ENCODE measurements around the gene FBXL13.
"Not testable (repeated sequence)": the region's sequence is repeated elsewhere in the genome, so short reads cannot be mapped to it uniquely, and the experiment has no call there.

The FBXL13 gene

DNA sequence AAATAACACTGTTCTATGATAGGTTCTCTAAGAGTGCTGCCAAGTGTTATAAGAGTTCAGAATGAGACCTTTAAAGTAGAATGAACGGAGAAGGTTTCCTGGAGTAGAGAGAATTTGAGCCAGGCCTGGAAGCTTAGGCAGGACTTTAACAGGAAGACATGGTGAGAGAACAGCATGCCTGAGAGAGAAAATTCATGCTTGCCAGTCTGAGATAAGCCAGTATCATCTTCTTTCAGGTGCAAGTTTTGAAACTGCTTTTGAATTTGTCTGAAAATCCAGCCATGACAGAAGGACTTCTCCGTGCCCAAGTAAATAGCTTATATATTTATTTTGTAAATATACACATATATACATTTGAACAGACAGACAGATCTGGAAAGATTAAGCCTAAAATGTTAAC, 22.4 kb upstream of the FBXL13 start:
- Mint-ChIP-seq H3K27ac (no peak overlapping the region), H3K4me1 (ENCODE audit: low read depth) (peaks cover 2% of the 10 kb centered on the region), H3K4me3 (no peak overlapping the region), H3K27me3 (ENCODE audit: low read depth) (no peaks in the 10 kb centered on the region), H3K36me3 (ENCODE audit: low read depth) (peaks cover 21% of the 10 kb centered on the region), H3K9me3 (no peaks in the 10 kb centered on the region)

DNA sequence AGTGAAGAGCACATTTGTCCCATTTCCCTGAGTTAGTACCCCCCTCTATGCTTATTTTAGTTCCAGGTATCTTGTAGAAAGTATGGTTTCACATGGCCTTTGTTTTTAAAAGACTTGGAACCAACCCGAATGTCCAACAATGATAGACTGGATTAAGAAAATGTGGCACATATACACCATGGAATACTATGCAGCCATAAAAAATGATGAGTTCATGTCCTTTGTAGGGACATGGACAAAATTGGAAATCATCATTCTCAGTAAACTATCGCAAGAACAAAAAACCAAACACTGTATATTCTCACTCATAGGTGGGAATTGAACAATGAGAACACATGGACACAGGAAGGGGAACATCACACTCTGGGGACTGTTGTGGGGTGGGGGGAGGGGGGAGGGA, 21.0 kb upstream of the FBXL13 start:
- peaks cover 24% of the 10 kb centered on the region for H3K36me3 Mint-ChIP-seq (ENCODE audit: low read depth)
- not testable (repeated sequence) for H3K27me3 Mint-ChIP-seq (ENCODE audit: low read depth); H3K9me3 Mint-ChIP-seq; H3K4me1 Mint-ChIP-seq (ENCODE audit: low read depth); H3K4me3 Mint-ChIP-seq; H3K27ac Mint-ChIP-seq

DNA sequence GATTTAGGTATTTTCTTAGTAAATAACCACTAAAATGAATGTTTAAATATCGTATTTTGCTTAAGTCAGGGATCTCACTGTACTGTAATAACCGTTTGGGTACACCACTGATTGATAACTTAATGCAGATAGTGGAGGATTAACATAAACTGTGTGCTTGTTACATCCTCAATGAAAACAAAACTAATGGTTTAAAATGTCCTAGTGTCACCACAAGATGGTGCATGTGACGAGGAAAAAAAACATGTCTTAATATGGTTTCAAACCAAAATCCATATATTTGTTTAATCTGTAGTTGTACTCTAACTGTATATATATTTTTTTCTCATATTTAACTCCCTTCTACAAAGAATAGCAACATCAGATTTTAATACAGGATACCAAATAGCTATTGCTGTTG, 19.5 kb upstream of the FBXL13 start:
- H3K27me3 Mint-ChIP-seq (ENCODE audit: low read depth), result no peaks in the 10 kb centered on the region
- H3K4me1 Mint-ChIP-seq (ENCODE audit: low read depth), result peaks cover 3% of the 10 kb centered on the region
- H3K4me3 Mint-ChIP-seq, result no peak overlapping the region
- H3K9me3 Mint-ChIP-seq, result no peaks in the 10 kb centered on the region
- H3K36me3 Mint-ChIP-seq (ENCODE audit: low read depth), result peaks cover 30% of the 10 kb centered on the region
- H3K27ac Mint-ChIP-seq, result no peak overlapping the region

DNA sequence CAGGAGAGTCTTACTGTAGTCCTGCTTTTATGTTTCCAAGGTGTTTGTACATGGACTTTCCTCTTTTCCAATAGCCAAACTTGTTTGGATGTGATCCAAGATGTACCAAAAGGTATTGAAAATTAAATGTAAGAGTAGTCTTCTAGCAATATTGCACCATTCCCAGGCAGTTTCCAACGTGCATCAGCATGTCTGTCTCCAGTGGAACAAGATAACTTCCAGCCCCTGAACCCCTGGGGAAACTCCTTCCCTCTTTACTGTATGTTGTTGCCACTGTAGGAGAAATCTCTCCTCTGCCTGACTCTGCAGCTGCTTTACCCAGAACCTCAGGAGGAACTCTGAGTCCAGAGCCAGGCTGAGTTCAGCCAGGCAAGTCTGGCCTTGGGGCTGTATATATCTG, 18.8 kb upstream of the FBXL13 start:
- Mint-ChIP-seq H3K4me3 (no peak overlapping the region), H3K27ac (no peak overlapping the region), H3K4me1 (ENCODE audit: low read depth) (peaks cover 3% of the 10 kb centered on the region), H3K27me3 (ENCODE audit: low read depth) (no peaks in the 10 kb centered on the region), H3K36me3 (ENCODE audit: low read depth) (peaks cover 33% of the 10 kb centered on the region), H3K9me3 (no peaks in the 10 kb centered on the region)

DNA sequence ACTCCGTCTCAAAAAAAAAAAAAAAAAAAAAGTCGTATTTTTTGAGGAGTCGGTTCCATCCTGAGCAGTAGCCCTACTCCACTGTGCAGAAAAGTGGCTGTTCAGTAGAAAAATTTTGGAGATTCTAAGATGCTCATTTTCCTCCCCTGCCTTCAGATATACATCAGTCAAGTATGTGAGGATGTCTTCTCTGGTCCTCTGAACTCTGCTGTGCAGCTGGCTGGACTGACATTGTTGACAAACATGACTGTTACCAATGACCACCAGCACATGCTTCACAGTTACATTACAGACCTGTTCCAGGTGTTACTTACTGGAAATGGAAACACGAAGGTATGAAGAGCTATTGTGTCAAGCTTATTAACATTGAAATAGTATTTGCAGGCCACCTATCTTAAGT, 17.7 kb upstream of the FBXL13 start:
- not testable (repeated sequence) for H3K4me3 Mint-ChIP-seq; H3K9me3 Mint-ChIP-seq; H3K4me1 Mint-ChIP-seq (ENCODE audit: low read depth); H3K27me3 Mint-ChIP-seq (ENCODE audit: low read depth); H3K27ac Mint-ChIP-seq
- H3K36me3 Mint-ChIP-seq (ENCODE audit: low read depth), result peaks cover 30% of the 10 kb centered on the region

DNA sequence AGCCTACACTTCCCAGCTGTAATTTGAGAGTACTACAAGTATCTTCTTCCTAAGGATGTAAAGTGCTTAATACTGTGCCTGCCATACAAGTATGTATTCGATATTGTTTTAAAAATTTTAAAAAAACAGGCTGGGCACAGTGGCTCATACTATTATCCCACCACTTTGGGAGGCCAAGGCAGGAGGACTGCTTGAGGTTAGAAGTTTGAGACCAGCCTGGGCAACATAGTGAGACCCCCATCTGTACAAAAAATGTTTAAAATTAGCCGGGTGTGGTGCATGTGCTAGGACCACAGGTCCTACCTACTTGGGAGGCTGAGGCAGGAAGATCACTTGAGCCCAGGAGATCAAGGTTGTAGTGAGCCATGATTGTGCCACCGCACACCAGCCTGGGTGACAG, 8.6 kb upstream of the FBXL13 start:
- no peak overlapping the region for H3K4me3 Mint-ChIP-seq
- H3K27ac Mint-ChIP-seq, result no peak overlapping the region
- H3K27me3 Mint-ChIP-seq (ENCODE audit: low read depth), result no peaks in the 10 kb centered on the region
- no peaks in the 10 kb centered on the region for H3K9me3 Mint-ChIP-seq
- H3K36me3 Mint-ChIP-seq (ENCODE audit: low read depth), result peaks cover 9% of the 10 kb centered on the region
- H3K4me1 Mint-ChIP-seq (ENCODE audit: low read depth), result peaks cover 11% of the 10 kb centered on the region

DNA sequence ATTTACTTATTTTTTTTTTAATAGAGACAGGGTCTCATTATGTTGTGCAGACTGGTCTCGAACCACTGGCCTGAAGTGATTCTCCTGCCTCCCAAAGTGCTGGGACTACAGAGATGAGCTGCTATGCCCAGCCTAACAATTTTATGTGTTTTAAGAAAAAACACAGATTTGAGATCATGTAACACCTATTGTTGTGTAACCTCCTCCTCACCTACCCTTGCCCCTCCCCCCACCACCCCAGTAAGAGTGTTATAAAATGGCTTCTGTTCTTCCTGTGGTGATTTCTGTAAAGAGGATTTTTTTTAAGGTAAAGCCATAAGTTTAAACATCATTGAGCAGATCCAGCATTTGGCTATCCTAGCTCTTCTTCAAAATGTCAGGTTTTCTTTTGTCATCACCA, 7.9 kb upstream of the FBXL13 start:
- H3K27ac Mint-ChIP-seq, result no peak overlapping the region
- H3K4me3 Mint-ChIP-seq, result no peak overlapping the region

DNA sequence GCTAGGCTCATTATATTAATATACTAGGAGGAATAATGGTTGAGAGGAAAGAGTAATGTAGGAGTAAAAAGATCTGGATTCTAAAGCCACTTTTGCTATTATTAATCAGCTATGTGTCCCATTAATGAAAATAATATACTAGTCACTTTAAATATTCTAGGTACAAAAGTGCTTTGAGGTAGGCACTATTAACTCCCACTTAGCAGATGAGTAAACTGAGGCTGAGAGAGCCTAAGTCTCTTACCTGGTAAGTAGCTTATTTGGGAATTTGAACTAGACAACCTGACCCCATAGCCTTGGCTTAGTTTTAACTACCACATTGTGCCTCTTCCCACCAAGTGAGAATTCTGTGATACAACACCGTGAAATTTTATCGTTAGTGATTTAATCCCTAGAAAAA, 6.3 kb upstream of the FBXL13 start:
- Mint-ChIP-seq H3K27ac (no peak overlapping the region), H3K36me3 (ENCODE audit: low read depth) (peaks cover 2% of the 10 kb centered on the region), H3K4me1 (ENCODE audit: low read depth) (peaks cover 15% of the 10 kb centered on the region), H3K27me3 (ENCODE audit: low read depth) (no peaks in the 10 kb centered on the region), H3K4me3 (no peak overlapping the region), H3K9me3 (no peaks in the 10 kb centered on the region)

More for the DNA sequence above, 7.9 kb upstream of the FBXL13 start:
- H3K36me3 Mint-ChIP-seq (ENCODE audit: low read depth), result peaks cover 8% of the 10 kb centered on the region
- H3K4me1 Mint-ChIP-seq (ENCODE audit: low read depth), result peaks cover 14% of the 10 kb centered on the region
- no peaks in the 10 kb centered on the region for H3K9me3 Mint-ChIP-seq
- H3K27me3 Mint-ChIP-seq (ENCODE audit: low read depth), result no peaks in the 10 kb centered on the region

DNA sequence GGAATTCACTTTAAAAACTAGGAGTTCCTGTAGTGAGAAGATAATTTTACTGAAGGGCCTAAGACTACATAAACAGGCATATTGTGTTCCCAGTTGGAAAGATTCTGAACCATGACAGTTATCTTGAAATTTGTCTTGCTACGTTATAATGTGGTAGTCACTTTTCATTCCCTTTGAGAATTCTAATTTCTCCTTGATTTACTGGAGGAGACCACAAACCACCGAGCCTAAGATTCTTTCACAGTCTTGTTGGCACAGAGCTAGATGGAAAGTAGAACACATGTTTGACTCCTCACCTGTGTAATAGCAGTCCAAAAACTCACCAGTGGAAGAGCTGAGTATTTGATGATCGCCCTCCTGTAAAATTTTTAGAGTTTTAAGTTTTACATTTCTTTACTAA, 5.2 kb upstream of the FBXL13 start:
- Mint-ChIP-seq H3K27ac (no peak overlapping the region), H3K36me3 (ENCODE audit: low read depth) (no peaks in the 10 kb centered on the region), H3K9me3 (no peaks in the 10 kb centered on the region), H3K4me3 (no peak overlapping the region), H3K4me1 (ENCODE audit: low read depth) (peaks cover 21% of the 10 kb centered on the region), H3K27me3 (ENCODE audit: low read depth) (no peaks in the 10 kb centered on the region)

DNA sequence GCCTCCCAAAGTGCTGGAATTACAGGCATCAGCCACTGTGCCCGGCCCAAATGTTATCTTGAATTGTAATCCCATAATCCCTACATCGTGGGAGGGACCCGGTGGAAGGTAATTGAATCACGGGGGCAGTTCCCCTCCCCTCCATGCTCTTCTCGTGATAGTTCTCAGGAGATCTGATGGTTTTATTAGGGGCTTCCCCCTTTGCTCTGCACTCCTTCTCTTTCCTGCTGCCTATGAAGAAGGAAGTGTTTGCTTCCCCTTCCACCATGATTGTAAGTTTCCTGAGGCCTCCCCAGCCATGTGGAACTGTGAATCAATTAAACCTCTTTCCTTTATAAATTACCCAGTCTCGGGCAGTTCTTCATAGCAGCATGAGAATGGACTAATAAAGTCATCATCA, 3.6 kb upstream of the FBXL13 start:
- H3K36me3 Mint-ChIP-seq (ENCODE audit: low read depth); H3K4me3 Mint-ChIP-seq; H3K27ac Mint-ChIP-seq; H3K27me3 Mint-ChIP-seq (ENCODE audit: low read depth); H3K9me3 Mint-ChIP-seq: not testable (repeated sequence)
- peaks cover 31% of the 10 kb centered on the region for H3K4me1 Mint-ChIP-seq (ENCODE audit: low read depth)

DNA sequence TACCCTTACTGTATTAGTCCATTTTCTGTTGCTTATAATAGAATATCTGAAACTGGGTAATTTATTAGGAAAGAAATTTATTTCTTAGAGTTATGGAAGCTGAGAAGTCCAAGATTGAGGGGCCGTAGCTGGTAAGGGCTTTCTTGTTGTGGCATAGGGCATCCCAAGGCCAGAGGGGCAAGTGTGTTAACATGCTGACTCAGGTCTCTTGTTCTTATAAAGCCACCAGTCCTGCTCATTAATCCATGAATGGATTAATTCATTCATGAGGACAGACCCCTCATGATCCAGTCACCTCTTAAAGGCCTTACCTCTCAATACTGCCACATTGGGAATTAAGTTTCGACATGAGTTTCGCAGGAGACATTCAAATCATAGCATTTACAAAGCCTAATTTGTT, 2.7 kb upstream of the FBXL13 start:
- H3K27me3 Mint-ChIP-seq (ENCODE audit: low read depth), result no peaks in the 10 kb centered on the region
- no peak overlapping the region for H3K4me3 Mint-ChIP-seq
- H3K4me1 Mint-ChIP-seq (ENCODE audit: low read depth), result peaks cover 27% of the 10 kb centered on the region
- H3K27ac Mint-ChIP-seq, result no peak overlapping the region
- no peaks in the 10 kb centered on the region for H3K9me3 Mint-ChIP-seq
- H3K36me3 Mint-ChIP-seq (ENCODE audit: low read depth), result no peaks in the 10 kb centered on the region

DNA sequence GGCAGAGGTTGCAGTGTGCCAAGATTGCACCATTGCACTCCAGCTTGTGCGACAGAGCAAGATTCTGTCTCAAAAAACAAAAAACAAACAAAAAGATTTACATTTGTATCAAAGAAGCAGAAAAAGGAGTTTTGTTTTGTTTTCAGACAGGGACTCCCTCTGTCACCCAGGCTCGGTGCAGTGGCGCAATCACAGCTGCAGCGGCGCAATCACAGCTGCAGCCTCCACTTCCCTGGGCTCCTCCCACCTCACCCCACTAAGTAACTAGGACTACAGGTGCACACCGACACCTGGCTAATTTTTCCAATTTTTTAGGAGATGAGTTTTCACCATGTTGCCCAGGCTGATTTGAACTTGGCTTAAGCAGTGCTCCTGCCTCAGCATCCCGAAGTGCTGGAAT, 2.2 kb upstream of the FBXL13 start:
- Mint-ChIP-seq H3K27ac (no peak overlapping the region), H3K4me1 (ENCODE audit: low read depth) (peaks cover 25% of the 10 kb centered on the region), H3K4me3 (no peak overlapping the region), H3K9me3 (no peaks in the 10 kb centered on the region), H3K27me3 (ENCODE audit: low read depth) (no peaks in the 10 kb centered on the region), H3K36me3 (ENCODE audit: low read depth) (no peaks in the 10 kb centered on the region)

DNA sequence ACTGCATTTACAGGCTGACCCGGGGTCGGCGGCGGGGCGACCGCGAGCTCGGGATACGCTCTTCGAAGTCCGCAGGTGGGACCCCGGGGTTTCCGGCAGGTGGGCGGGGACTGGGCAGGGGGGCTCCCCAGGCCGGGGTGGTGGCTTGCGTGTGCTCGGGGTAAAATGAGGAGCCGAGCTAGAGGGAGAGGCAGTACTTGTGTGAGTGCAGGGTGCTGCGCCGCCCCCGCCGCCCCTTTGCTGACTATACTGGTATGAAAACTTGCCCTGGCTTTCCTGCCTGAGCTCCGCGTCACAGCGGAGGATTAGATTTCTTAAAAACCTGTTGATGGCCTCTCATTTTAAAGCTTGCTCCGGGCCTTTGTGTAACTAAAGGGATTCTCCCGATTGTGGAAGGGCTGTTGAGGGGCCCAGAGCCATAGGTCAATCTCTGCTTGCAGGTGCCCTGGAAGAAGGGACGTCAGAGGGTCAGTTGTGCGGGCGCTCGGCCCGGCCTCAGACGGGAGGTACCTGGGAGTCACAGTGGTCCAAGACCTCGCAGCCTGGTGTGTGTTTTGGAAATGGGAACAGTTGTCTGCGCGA, 832 bp upstream of the FBXL13 start:
- Mint-ChIP-seq H3K4me3 (peak overlapping the region; percentile 91), H3K9me3 (no peaks in the 10 kb centered on the region), H3K27ac (peak overlapping the region; percentile 86), H3K4me1 (ENCODE audit: low read depth) (peaks cover 25% of the 10 kb centered on the region), H3K36me3 (ENCODE audit: low read depth) (no peaks in the 10 kb centered on the region), H3K27me3 (ENCODE audit: low read depth) (no peaks in the 10 kb centered on the region)

DNA sequence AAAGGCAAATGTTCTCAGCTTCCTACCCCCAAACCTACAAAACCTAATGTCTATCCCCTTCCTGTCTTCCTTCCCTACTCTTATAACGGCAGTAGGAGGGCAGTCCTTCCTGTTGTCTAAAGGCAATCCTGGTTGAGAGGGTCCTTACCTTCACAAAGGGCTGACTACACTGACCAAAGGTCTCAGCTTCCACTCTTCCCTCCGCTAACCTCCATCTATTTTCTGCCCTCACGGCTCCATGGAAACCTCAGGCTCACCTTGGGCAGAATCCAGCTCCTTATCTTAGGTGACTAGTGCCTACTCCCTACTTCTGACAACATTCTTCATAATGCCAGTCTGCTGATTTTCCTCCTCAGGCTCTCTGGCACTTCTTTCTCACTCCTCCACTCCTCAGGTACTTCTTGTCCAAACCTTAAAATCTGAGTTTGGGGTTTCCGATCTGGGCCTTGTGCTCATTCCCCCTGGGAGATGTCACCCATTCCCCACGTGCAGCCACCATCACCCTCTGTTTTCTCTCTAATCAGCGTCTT, 542 bp downstream of the FBXL13 start:
- peaks cover 22% of the 10 kb centered on the region for H3K4me1 Mint-ChIP-seq (ENCODE audit: low read depth)
- H3K9me3 Mint-ChIP-seq, result no peaks in the 10 kb centered on the region
- H3K27me3 Mint-ChIP-seq (ENCODE audit: low read depth), result no peaks in the 10 kb centered on the region
- no peaks in the 10 kb centered on the region for H3K36me3 Mint-ChIP-seq (ENCODE audit: low read depth)
- H3K27ac Mint-ChIP-seq, result peak overlapping the region; percentile 82
- H3K4me3 Mint-ChIP-seq, result peak overlapping the region; percentile 94

DNA sequence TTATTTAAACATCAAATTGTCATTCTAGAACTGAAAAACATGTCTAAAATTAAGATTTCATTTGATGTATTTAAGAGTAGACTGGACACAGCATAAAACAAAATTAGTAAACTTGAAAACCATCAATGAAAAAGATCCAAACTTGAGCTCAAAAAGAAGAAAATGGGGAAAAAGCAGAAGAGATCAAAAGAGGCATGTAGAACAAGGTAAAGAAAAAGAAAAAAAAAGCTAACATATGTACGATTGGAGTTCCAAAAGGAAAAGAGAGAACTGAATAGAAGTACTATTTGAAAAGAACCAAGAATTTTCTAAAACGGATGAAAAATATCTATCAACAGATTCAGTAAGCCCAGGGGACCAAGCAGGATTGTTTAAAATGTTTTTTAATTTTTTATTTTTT, 3.6 kb downstream of the FBXL13 start:
- Mint-ChIP-seq H3K36me3 (ENCODE audit: low read depth) (no peaks in the 10 kb centered on the region), H3K4me1 (ENCODE audit: low read depth) (peaks cover 16% of the 10 kb centered on the region), H3K4me3 (no peak overlapping the region), H3K27ac (no peak overlapping the region), H3K27me3 (ENCODE audit: low read depth) (peaks cover 11% of the 10 kb centered on the region), H3K9me3 (no peaks in the 10 kb centered on the region)
